GM18858 (cell line): ENCODE measurements around the gene MOB3C.

Source experiments
- ATAC-seq: cut with Tn5 transposase; IDR thresholded peaks from one replicate; pipeline ENCODE4 v1.9.1; 2021; ENCODE audit not compliant: unreplicated experiment

Gene MOB3C

DNA sequence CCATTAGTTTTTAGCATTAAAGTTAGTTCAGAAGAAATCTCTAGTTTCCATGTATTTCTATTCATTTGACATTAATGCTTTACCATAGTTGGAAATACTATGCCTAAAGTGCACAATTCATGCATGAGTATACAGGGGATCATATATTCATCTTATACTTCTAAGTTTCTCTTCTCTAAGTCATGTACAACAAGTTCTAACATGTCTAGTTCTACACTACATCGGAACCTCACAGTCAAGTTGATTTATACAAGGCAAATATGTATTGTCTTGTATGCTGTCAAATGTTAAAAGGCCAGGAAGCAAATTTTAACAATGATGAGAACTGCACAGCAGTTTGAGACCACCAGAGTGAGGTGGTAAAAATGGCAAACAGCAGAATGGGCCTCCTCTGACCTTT, 22.9 kb upstream of the MOB3C start:
- ATAC-seq, result no peak

DNA sequence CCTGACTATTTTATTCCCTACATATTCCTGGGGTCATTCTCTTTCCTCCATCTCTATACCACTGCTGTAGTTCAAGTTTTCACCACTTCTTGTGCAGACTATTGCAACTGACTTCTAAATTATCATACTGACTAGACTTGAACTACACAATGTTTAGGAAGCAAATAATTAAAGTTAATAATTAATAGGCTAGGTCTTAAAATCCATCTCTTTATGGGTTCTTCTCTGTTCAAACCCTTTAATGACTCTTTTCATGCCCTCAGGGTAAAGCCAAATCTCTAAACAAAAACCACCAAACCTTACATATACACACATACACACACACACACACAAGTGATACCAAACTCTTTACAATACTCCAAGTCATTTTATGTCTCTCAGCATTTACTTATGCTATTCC, 22.3 kb upstream of the MOB3C start:
- ATAC-seq, result no peak

DNA sequence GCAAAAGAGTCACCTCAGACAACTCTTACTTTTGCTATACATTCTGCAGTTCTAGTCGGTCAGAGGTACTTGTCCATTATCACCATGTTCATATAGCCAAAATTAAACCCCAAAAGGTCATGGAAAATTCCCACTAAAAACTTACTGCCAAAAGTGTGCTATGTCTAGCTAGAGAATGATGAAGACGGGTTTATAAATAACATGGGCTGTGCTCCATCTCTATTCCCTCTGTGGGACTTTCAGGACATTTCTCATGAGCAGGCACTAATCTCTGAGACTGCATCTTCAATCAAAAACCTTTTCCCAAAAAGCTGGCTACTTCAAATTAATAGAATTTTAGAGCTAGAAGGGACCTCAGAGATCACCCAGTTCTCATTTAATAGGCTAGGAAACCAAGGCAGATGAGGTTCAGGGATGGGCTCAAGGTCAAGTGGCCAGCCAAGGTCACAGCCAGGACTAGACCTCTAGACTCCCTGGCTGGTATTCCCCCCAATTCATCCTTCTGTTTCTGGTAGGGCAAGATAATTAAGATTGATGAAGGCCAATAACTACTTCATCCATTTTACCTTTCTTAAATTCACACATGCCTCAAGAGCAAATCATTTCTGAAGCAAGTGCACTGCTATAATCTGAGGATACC, 21.0 kb upstream of the MOB3C start:
- ATAC-seq, result no peak

DNA sequence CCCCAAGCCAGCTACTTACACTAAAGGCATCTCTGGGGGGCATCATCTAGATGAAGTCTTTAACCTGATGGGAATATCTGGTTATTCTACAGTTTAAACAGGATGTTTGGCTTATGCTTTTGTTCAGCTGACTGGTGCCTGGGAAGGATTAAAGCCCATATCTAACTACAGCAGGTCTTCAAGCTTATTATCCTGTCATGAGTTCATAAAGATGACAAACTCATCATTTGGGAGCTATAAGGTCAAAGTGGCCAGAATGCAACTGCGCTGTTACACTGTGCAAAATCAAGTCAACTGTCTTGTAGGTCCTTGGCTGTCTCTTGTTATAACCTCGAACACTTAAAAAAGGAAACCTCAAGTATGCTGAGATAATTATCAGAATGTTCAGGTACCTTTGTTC, 18.6 kb upstream of the MOB3C start:
- no peak for ATAC-seq

DNA sequence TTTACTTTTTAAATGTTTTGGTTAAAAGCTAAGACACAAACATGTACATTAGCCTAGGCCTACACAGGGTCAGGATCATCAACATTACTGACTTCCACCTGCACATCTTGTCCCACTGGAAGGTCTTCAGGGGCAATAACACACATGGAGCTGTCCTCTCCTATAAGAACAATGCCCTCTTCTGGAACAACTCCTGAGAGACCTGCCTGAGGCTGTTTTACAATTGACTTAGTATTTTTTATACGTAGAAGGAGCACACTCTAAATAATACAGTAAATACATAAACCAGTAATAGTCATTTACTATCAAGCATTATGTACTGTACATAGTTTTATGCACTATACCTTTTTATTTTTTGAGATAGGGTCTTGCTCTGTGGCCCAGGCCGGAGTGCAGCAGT, 14.1 kb upstream of the MOB3C start:
- no peak for ATAC-seq

DNA sequence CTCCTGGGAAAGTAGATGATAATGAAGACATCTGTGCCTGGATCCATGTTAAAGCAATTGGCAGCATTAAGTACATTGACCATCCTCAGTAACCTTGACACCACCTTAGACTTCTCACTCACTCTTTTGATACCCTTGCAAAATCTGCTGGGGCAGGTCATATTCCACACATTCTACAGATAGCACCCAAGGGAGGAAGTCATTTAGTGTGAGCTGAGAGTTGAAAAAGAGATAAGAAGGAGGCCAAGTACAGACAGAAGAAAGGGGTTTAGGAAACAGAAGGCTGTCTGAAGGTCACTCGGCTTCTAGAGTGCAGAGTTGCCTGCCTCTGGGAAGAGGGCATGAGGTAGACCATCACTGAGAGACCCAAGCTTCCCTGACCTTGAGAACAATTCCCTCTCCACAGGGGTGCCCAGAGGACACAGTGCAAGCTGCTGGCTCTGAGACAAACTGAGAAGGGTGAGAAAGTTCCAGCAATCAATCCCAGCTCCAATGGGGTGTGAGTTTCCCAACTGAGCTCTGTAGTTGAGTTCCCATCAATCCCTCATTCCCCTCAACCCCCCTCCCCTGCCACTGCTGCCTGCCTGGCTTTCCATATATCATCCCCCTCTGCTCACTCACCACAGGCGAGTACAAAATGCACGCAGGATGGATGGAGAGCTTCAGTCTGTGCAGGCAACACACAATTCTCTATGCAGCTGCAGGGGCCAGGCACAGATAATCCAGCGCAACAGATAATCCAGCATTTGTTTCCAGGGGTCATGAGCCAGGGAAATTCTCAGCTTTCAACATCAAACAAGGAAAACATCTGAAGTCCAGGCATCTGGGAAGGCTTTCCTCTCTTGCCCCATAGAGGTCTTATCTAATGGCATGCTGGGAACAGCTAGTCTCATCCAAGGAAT, 7.4 kb upstream of the MOB3C start:
- no peak for ATAC-seq

DNA sequence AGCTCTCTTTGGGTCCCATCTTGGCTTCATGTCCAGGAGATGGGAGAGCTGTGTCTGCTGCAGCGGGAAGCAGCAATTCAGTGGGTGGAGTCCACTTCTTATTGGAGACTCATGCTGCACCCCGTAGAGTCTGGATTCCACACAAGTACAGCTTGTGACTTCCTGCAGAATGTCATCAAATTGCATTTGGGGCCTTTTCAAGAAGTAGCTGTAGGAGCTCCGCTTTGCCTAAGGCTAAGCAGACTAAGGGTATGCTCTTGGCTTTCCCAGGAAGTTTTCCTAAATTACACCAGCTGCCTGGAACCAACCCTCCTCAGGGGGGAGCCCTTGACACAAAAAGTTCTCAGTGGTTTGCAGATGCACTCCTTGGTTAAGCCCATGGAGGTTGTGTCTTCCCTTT, 5.7 kb upstream of the MOB3C start:
- no peak for ATAC-seq

DNA sequence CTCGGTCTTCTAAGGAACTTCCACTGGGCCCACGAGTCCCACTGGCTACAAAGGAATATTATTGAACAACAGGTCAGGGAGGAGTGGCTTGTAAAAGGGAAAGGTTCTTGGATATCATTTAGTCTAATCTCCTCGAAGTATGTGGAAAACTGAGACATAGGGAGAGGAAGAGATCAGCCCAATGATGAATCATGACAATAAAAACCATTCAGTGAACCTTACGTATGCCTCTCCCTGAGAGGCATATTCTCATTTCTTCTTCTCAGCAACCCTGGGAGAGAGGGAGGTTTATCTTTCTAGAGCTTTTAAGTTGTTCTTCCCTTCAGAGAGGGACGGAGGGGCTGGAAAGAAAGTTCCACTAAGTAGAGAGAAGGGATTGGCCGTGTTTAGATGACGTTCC, 5.3 kb upstream of the MOB3C start:
- ATAC-seq, result no peak

DNA sequence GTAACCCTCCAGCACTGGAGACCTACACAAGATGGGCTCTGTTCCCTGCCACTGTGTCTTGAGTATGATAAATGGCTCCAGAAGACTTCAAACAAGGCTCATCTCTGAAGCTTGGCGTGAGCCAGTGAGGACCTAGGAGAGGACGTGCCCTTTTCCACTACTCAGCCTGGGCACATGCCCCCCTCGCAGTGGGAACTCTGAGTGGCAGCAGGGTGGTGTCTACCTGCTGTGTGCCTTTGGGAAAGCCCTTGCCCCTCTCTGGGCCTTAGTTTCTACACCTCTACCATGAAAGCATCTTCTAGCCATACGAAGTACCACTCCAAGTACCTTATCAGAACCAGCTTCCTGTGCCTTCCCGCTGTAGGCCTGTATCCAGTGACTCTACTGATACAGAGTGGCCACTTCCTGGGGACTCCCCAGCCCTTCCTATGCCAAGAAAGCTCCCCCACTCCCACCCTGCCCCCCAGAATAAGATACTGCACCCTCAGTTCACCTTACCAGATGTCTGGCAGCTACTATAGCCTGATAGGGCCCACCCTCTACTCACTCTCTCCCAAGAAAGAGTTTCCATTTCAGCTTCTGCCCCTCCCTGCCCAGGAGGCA, 3.1 kb upstream of the MOB3C start:
- no peak for ATAC-seq

DNA sequence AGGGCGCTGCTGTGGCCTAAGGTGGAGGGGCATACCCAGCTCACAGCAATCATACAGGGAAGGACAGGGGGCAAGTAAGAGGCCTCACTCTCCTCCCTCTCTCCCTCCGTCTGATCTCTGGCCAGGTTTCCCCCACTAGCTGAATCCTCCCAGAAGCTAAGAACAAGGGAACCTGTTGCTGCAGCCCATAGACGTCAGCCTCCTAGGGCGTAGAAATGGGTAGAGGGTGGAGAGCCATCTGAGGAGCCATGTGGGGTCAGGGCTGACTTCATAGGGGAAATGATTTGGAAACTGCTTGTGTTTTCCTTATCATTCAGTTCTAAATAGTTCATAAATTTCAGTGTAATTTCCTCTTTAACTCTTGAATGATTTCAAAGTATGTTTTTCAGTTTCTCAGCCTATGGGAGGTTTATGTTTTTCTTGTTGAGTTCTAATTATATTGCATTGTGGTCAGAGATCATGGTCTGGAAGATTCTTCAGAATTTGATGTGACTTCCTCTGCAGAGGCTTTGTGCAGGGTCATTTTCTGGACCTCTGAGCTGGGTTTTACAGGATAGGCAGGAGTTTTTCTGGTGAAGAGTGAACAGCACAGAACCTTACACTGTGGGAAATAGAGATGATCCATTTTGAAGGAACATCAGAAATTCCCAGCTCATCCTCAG, 2.3 kb upstream of the MOB3C start:
- no peak for ATAC-seq

DNA sequence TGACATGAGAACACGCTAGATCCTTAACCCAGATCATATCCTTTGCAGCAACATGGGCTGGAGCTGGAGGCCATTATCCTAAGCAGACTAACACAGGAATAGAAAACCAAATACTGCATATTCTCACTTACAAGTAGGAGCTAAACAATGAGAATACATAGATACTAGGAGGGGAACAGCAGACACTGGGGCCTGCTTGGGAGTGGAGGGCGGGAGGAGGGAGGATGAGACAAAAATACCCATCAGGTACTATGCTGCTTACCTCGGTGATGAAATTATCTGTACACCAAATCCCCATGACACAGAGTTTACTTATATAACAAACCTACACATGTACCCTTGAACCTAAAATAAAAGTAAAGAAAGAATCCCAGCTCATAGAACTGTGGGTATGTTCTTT, 1.2 kb upstream of the MOB3C start:
- no peak for ATAC-seq

DNA sequence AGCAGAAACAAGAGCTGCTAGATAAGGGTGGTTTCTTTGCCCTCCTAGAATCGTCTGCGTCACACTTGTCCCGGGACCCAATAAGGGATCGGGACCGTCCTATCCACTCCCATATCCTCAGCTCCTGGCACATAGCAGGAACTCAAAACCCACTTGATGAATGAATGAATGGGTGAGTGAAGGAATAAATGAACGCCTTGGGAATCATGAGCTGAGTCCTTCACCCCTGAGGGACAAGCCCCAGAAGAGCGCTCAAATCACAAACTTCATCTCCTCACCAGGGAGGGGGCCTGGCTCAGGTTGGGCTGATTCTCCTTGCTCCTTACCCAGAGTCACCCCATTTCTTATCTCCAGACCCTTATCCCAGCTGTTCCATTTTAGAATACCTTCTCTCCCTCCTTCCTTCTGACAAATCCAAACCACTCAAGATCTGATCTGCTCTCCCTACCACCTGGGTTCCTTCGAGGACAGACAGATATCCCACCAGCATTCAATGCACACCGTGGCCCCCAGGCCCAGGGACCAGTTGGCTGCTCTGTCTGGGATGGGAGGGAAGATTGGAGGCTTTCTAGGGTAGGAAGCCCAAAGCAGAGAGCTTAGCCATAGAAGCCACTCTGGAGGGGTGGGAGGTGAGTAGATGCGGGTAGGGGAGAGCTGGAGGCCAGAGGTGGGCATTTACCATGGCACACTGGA, 643 bp upstream of the MOB3C start:
- ATAC-seq, result no peak

DNA sequence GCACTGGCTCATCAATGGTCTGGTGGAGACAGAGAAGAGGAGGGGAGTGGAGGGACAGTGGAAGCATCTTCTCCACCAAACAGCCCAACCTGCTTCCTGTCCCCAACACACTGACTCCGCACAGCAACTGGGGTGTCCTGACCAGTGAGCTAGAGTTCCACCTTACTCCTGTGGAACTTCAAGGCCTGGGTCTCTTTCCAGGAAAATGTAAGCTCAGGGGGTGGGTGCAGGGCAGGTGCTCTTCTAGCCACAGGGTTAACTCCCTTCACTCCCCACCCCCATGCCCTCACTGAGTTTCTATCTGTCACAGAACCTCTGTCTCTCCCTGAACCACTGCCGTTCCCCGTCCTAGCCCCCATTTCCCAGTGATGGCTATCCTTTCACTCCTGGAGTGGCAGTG, 876 bp downstream of the MOB3C start:
- ATAC-seq, result no peak

DNA sequence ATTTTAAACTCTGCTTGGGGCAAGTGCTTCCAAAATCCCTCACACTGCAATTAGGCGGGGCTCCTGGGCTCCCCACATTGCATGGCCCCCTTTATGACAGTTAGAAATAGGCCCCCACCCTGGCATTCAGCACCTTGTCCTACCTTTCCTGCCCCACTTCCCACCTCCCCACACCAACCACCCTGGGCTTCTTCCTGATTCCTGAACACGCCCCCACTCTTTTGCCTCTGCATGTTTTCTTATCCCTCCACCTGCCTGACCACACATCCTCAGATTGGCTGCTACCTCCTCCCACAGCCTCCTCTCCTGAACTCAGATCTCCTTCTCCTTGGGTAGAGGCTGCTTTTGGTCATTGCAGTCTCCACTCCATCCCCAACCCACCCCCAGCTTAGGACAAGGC, 1.5 kb downstream of the MOB3C start:
- ATAC-seq, result no peak

DNA sequence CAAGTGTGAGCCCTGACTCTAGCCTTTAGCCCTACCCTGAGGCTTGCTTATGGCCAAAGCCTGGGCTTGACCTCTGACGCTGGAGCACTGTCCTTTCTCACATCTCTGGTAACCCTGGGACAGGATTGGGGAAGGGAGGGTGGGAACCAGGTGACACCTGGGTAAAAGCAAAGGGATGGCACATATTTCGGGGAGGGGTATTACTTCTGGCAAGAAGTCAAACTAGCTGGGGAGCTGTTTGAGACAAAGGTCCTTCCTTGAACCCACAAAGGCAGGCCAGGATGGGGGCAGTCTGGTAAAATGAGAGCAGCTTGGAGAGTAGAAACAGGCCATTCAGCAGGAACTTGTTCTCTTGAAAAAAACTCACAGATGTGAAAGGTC, 2.0 kb downstream of the MOB3C start:
- no peak for ATAC-seq

DNA sequence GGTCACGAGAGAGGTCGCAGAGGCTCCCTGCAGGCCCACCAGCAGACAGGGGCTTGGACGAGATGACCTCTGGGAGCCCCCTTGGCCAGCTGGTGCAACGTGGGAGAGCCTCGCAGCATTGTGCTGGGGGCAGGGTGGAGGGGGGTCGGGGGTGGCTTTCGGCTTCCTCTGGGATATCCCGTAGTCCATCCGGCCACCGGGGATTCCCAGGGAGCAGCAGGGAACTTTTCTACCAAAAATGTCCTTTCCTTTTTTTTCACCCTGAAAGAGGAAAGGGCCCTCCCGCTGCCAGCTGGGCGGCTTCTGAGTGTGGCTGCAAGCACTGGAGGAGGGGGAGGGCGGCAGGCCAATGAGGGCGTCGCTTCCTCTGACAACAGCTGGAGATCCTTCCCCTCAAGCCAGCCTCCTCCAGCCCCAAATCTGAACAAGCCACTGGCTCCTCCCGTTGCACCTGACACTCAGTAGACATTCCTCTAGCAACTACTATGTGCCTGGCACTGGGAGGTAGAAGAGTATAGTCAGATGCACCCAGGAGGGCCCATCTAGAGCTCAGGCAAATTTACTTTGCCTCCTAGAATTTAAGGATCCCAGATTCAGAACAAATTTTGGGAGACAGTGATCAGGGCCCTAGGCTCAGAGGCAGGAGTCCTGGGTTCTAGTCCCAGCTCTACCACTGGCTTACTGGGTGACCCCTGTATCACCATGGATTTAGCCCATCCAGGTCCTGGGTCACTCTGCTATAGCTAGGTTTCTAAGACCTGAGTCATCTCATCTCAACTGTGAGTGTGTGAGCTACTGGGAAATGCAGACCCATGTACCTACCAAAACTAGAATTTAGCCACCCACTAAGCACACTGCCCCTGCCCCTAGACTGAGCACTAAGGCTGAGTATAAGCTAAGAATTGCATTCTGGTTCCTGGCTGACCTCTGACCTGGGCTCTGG, 2.7 kb downstream of the MOB3C start:
- ATAC-seq, result no peak

DNA sequence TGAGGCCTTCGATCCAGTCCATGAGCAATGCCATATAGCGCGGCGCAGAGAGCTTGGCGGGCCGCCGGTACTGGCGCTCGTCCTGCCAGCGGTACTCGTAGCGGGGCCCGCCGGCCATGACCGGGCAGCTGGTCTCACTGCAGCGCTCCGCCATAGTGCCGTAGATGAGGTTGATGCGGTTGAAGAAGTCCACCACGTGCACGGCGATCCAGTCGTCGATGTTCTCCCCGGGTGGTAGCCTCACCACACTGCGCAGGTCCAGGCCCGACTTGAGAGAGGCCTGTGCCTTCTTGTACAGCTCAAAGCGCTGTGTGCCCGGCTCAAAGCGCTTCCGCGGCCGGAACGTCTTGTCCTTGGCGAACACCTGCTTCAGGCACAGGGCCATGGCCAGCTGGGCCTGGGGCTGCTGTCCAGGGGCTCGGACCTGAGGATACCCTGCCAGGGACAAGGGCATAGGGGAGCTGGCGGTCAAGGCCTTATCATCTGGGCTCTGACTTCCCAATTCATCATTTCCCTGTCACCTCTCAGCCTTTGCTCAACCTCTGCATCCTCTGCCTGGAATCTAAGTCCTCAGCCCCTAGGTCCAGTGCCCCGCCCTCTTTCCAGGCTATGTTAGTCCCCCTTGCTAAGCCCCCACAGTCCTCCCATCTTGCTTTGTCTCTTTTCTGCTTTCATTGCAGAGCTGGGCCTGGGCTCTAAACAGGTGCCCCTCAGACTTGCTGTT, 3.5 kb downstream of the MOB3C start:
- no peak for ATAC-seq

DNA sequence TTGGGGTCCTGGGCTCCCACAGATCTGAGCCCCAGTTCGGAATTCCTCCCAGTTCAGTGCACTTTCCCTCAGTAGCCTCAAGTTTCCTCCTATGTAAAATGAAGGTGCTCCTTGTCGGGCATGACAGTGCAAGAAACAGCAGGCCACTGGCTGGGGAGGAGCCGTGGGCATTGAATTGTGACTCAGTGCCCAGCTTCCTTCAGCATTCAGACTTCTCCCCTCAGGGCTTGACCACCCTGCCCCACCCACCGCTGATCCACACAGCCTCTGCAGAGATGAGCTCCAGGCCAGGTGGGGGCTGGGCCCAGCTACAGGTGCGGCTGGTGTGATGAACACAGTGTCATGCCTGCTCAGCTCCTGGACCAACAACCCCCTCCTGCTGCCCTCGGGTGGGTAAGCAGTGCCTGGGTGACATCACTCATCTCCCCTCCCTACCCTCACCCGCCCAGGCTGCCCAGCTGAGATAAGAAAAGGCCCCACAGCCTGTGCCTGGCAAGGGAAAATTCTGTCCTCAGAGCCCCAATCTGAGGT, 4.9 kb downstream of the MOB3C start:
- no peak for ATAC-seq
